Adrenal gland (tissue), 12 donors: ENCODE data around the gene POMGNT2. TPM values are rescaled to one million over a fixed set of nuclear protein-coding genes. Genes with fewer than 3 reads are reported as not detected.

Experiments used
- DNase-seq, 7 donors: peaks; one replicate each; pipeline ENCODE4 v3.0.0-alpha.2; 2019 to 2020
- H3K27ac ChIP-seq, 5 donors: fragments of 200-600 bp; sonication (generic) in 4 of 5; 1 replicate in 3 of 5; 2 replicates in 2 of 5; pipeline versions ENCODE4 v1.5.1 to v1.8.0; 2016 to 2020; ENCODE audit warnings: mild to moderate bottlenecking in 1 of 5
- H3K27me3 ChIP-seq: fragments of 200-600 bp; 2 replicates; pipeline ENCODE4 v1.8.0; 2021
- H3K36me3 ChIP-seq, 2 donors: fragments of 200-600 bp; replicated peaks in 1 of 2; 1 replicate in 1 of 2; 2 replicates in 1 of 2; pipeline versions ENCODE4 v1.5.1 to v1.8.0; 2018 to 2022
- H3K4me1 ChIP-seq, 2 donors: fragments of 200-600 bp; replicated peaks in 1 of 2; 1 replicate in 1 of 2; 2 replicates in 1 of 2; pipeline versions ENCODE4 v1.5.1 to v1.8.0; 2018 to 2021
- H3K4me3 ChIP-seq, 4 donors: fragments of 200-600 bp; sonication (generic) in 3 of 4; one replicate each; pipeline ENCODE4 v1.5.1; 2016 to 2018
- H3K9me3 ChIP-seq, 3 donors: fragments of 200-600 bp; sonication (generic) in 1 of 3; replicated peaks in 1 of 3; 1 replicate in 2 of 3; 2 replicates in 1 of 3; pipeline versions ENCODE4 v1.5.1 to v1.8.0; 2016 to 2021
- POLR2A ChIP-seq, 2 donors: fragments of 450-650 bp; IDR thresholded peaks; one replicate each; pipeline ENCODE4 v1.6.1; 2017; ENCODE audit warnings: antibody characterized with exemption in 2 of 2, mild to moderate bottlenecking in 2 of 2, moderate library complexity in 1 of 2
- WGBS, 4 donors: extraction: QIAGEN DNeasy Blood & Tissue Kit in 2 of 4; methylation state at CpG; one replicate each; pipeline versions ENCODE4 v1.1.5 to v1.1.7; 2013 to 2017; 5-methylcytosine and 5-hydroxymethylcytosine counted together
- intact Hi-C, 2 donors: fragments of 100-400 bp; cut with DNase I; formaldehyde crosslinking; loops; one replicate each; pipeline versions ENCODE4 v1.14.1 to v1.15.0; 2022 to 2023
- polyA plus RNA-seq, 3 donors: library from polyadenylated mRNA; stranded (reverse); fragments of 200-250 nt in 2 of 3; fragments of 350-450 nt in 1 of 3; fragmentation: Illumina TruSeq in 1 of 3; extraction: RNeasy Lipid Tissue Mini Kit (QIAGEN cat#74804) in 1 of 3; gene quantifications; one replicate each; pipeline ENCODE4 v1.2.3, GENCODE V29; 2013 to 2014
- total RNA-seq, 9 donors: library from RNA; depleted of rRNA in 4 of 9; stranded (reverse); fragments of >200 nt in 4 of 9; fragments of 120-200 nt in 1 of 9; fragmentation: NEBNext Ultra II Directional in 1 of 9; extraction: Animal tissue kit (Norgen Biotek cat#: 25700) in 1 of 9; gene quantifications; one replicate each; pipeline versions ENCODE4 v1.1.0 to v1.2.4, GENCODE V29; 2013 to 2023
- TF ChIP-seq, protein P1 (sequence below), 6 experiments: fragments of 450-650 bp in 4 of 6; fragments of 200-600 bp in 2 of 6; sonication (generic) in 1 of 6; IDR thresholded peaks; 1 replicate in 5 of 6; 2 replicates in 1 of 6; pipeline versions ENCODE4 v1.5.1 to v1.8.0; 2016 to 2021; ENCODE audit warnings: antibody characterized with exemption in 6 of 6, mild to moderate bottlenecking in 2 of 6, moderate library complexity in 1 of 6
- donor health status: healthy with polysubstance abuse.
- donor health status: Bipolar disorder and iron deficiency.
- donor health status: DM: yes; HTN: yes; CAD: no.
- donor health status: DM: no; HTN: no; CAD: no.
- donor health status: DM: no; HTN: no; CAD: no.
- donor health status: DM: yes; HTN: yes; CAD: no.

POMGNT2 gene
- total and polyA plus RNA-seq, 12 donors, result 6.5 to 44.9 (median 18.6) TPM

DNA sequence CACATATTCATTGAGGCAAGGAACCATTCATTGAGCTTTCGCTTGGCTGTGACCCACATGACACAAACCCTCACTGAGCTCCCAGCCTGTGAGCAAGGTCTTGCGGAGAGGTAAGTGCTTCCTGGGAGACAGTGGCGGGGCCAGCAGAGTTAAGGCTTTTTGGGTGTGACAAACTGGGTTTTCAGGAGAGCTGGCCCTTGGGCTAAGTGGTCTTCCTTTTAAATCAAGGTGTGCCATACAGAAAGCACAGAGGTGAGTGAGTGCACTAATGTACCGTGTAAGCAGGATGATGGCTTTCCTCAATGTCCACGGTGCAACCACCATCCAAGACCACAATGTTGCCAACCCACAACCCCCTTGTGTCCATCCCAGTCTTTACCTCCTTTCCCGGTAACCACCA lies 28.6 kb downstream of the POMGNT2 start:
- Histone ChIP-seq H3K4me3 (no peak overlapping the region), H3K9me3 (no peaks in the 10 kb centered on the region), H3K27me3 (no peaks in the 10 kb centered on the region), H3K36me3 (peaks cover 0 to 23% of the 10 kb centered on the region in 2 donors), H3K4me1 (no peaks in the 10 kb centered on the region), H3K27ac (peak overlapping the region in 1 of 5 donors; percentile 22)
- 94 to 99% (median 96%) methylated on average over 6 of the region's 6 CpGs for WGBS, 4 donors
- no peak for TF ChIP-seq POLR2A (IDR thresholded peaks at IDR 0.05)
- TF ChIP-seq, protein P1, sequence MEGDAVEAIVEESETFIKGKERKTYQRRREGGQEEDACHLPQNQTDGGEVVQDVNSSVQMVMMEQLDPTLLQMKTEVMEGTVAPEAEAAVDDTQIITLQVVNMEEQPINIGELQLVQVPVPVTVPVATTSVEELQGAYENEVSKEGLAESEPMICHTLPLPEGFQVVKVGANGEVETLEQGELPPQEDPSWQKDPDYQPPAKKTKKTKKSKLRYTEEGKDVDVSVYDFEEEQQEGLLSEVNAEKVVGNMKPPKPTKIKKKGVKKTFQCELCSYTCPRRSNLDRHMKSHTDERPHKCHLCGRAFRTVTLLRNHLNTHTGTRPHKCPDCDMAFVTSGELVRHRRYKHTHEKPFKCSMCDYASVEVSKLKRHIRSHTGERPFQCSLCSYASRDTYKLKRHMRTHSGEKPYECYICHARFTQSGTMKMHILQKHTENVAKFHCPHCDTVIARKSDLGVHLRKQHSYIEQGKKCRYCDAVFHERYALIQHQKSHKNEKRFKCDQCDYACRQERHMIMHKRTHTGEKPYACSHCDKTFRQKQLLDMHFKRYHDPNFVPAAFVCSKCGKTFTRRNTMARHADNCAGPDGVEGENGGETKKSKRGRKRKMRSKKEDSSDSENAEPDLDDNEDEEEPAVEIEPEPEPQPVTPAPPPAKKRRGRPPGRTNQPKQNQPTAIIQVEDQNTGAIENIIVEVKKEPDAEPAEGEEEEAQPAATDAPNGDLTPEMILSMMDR (IDR thresholded peaks at IDR 0.05), result no peak
- no peak for DNase-seq
- intact Hi-C loops, result no loop called here

DNA sequence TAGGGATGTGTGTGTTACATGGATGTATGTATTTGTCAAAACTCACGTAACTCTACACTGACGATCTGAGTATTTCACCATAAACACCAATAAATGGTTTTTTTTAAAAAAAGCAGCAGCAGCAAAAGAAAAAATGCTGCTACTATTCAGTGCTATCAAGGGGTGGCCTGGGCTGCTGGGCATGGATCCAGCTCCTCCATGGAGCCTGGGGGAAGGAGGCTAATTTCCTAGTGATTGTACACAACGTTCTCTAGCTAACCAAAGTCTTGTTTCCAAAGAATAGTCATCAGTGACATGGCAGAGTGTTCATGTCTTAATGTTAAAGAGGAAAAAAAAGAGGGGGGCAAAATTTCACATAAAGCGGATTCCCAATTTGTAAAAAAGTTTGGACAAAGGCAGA lies 29.0 kb downstream of the POMGNT2 start:
- WGBS, 4 donors, result 73 to 87% (median 80%) methylated on average over 4 of the region's 4 CpGs
- Histone ChIP-seq H3K4me3 (no peak overlapping the region), H3K9me3 (no peaks in the 10 kb centered on the region), H3K27ac (peak overlapping the region in 1 of 5 donors; percentile 32), H3K4me1 (no peaks in the 10 kb centered on the region), H3K36me3 (peaks cover 0 to 23% of the 10 kb centered on the region in 2 donors), H3K27me3 (no peaks in the 10 kb centered on the region)
- intact Hi-C loops, result no loop called here
- TF ChIP-seq, protein P1 (IDR thresholded peaks at IDR 0.05), result no peak
- TF ChIP-seq POLR2A (IDR thresholded peaks at IDR 0.05), result no peak
- peak in 2 of 7 donors; percentile 12 to 73 for DNase-seq

DNA sequence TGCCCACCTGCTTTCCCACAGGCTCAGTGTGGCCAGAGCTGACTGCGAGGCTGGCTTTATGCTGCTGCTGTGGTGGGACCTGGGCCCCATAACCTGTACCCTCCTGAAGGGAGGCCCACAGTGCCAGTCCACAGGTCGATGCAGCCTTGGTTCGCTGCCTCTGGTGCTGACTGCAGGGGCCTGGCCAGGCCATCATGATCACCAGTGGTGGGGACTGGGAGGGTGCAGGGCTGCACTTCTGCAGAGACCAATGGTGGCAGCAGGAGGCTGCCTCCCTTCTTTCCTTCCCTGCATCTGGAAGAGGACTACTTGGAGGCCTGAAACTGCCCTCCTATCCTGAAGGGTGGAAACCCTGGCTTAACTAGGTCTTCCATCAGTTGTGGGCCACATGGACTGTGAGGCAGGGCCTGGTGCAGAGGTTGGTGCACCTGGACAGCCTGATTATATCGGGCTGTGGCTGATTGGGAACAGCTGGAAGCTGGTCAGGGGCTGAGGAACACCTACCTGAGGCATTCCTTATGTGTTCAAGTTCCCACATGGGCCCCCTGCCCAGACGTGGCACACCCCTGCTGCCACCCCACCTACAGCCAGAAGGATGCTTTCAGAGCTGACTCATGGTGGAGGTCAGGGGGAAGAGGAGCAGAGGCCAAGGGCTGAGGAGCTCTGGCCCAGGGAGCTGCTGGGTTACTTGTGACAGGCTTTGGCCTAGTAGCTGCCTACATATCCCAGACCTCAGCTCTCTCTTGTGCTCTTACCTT lies 29.8 kb downstream of the POMGNT2 start:
- TF ChIP-seq, protein P1 (IDR thresholded peaks at IDR 0.05), result no peak
- no peak for TF ChIP-seq POLR2A (IDR thresholded peaks at IDR 0.05)
- no peaks in the 10 kb centered on the region for H3K9me3 ChIP-seq
- no peak overlapping the region for H3K4me3 ChIP-seq
- H3K27me3 ChIP-seq, result no peaks in the 10 kb centered on the region
- intact Hi-C loops, result no loop called here
- peaks cover 0 to 21% of the 10 kb centered on the region in 2 donors for H3K36me3 ChIP-seq
- H3K27ac ChIP-seq, result peak overlapping the region in 1 of 5 donors; percentile 32
- no peak for DNase-seq
- 69 to 90% (median 85%) methylated on average over 2 to 5 of the region's 5 CpGs for WGBS, 4 donors
- no peaks in the 10 kb centered on the region for H3K4me1 ChIP-seq

- no peak for TF ChIP-seq POLR2A (IDR thresholded peaks at IDR 0.05)
- TF ChIP-seq, protein P1 (IDR thresholded peaks at IDR 0.05), result no peak
- Histone ChIP-seq H3K36me3 (peaks cover 0 to 11% of the 10 kb centered on the region in 2 donors), H3K27me3 (no peaks in the 10 kb centered on the region), H3K9me3 (no peaks in the 10 kb centered on the region), H3K4me3 (no peak overlapping the region), H3K27ac (no peak overlapping the region), H3K4me1 (no peaks in the 10 kb centered on the region)
- WGBS, 4 donors, result 85 to 89% (median 87%) methylated on average over 5 of the region's 5 CpGs
- intact Hi-C loops, result no loop called here
- no peak for DNase-seq
Observed at GRCh38 chr3:43074901-43075689, 30.8 kb downstream of the POMGNT2 start.
